Nephron progenitor cell (in vitro differentiated cells): Measurements from ENCODE around the gene FSTL4.

ENCODE experiments used
- DNase-seq: peaks from one replicate; pipeline ENCODE4 v3.0.0; 2021
- H3K27ac Mint-ChIP-seq: 2 replicates; pipeline ENCODE4 v1.8.0; 2021; ENCODE audit warnings: mild to moderate bottlenecking, moderate library complexity, mixed read lengths
- H3K27me3 Mint-ChIP-seq: 2 replicates; pipeline ENCODE4 v1.8.0; 2021; ENCODE audit warnings: mild to moderate bottlenecking, low read depth, mixed read lengths; ENCODE audit not compliant: poor library complexity
- H3K36me3 Mint-ChIP-seq: 2 replicates; pipeline ENCODE4 v1.8.0; 2021; ENCODE audit warnings: low read depth, mixed read lengths
- H3K4me1 Mint-ChIP-seq: 2 replicates; pipeline ENCODE4 v1.8.0; 2021; ENCODE audit warnings: mixed read lengths
- H3K4me3 Mint-ChIP-seq: 2 replicates; pipeline ENCODE4 v1.8.0; 2021; ENCODE audit warnings: mild to moderate bottlenecking, moderate library complexity, mixed read lengths
- H3K9me3 Mint-ChIP-seq: 2 replicates; pipeline ENCODE4 v1.8.0; 2021; ENCODE audit warnings: mild to moderate bottlenecking, moderate library complexity, mixed read lengths
- TF ChIP-seq, protein P1 (sequence below): fragments of 200-600 bp; sonication (generic); IDR thresholded peaks from 2 replicates; pipeline ENCODE4 v1.5.0; 2021; ENCODE audit warnings: antibody characterized with exemption

Gene FSTL4

DNA sequence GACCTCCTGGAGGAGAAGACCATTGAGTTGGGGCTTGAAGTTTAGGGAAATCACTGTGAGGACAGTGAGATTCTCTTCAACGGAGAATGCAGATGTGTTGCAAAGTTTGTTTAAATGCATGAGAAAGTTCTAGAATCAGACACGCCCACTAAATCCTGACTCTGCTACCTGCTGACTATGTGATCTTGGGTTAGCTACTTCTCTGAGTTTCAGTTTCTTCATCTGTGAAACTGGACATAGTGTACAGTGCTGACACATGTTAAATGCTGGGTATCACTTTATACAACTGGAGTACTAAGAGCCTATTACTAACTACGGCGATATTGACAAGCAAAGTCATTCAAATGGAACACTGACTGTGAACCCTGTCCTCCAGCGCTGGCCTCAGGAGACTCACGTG is 305.1 kb downstream of the FSTL4 start:
- no peak for DNase-seq
- H3K27ac Mint-ChIP-seq = no peak overlapping the region
- H3K4me3 Mint-ChIP-seq = no peak overlapping the region
- H3K4me1 Mint-ChIP-seq = peaks cover 16% of the 10 kb centered on the region
- no peaks in the 10 kb centered on the region for H3K9me3 Mint-ChIP-seq
- TF ChIP-seq, protein P1, sequence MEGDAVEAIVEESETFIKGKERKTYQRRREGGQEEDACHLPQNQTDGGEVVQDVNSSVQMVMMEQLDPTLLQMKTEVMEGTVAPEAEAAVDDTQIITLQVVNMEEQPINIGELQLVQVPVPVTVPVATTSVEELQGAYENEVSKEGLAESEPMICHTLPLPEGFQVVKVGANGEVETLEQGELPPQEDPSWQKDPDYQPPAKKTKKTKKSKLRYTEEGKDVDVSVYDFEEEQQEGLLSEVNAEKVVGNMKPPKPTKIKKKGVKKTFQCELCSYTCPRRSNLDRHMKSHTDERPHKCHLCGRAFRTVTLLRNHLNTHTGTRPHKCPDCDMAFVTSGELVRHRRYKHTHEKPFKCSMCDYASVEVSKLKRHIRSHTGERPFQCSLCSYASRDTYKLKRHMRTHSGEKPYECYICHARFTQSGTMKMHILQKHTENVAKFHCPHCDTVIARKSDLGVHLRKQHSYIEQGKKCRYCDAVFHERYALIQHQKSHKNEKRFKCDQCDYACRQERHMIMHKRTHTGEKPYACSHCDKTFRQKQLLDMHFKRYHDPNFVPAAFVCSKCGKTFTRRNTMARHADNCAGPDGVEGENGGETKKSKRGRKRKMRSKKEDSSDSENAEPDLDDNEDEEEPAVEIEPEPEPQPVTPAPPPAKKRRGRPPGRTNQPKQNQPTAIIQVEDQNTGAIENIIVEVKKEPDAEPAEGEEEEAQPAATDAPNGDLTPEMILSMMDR = no peak
- H3K36me3 Mint-ChIP-seq = no peaks in the 10 kb centered on the region
- peaks cover 10% of the 10 kb centered on the region for H3K27me3 Mint-ChIP-seq

DNA sequence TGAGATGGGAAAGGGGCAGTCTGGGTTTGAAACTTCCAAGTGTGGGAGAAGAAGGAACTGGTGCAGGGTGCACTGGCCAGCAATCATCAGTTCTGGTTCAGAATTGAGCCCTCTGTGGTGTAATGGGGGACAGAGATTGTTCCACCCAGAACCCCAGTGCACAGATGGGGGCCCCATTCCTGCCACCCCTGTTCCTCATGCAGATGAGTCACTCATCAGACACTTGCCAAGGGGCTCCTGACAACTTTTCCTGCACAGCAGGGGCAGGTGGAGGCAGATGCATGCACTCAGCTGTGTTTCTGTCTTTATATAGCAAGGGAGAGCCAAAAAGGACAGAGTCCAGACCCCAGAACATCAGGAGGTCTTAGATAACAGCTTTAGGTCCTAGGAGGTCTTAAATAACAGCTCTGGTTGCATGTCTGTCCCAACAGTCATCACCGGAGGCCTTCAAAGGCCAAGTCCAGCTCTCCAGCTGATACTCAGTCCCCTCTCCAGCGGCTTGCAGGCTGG is 307.6 kb downstream of the FSTL4 start:
- Mint-ChIP-seq H3K4me1 (peaks cover 16% of the 10 kb centered on the region), H3K4me3 (no peak overlapping the region), H3K27me3 (peaks cover 6% of the 10 kb centered on the region), H3K36me3 (no peaks in the 10 kb centered on the region), H3K9me3 (no peaks in the 10 kb centered on the region), H3K27ac (no peak overlapping the region)
- TF ChIP-seq, protein P1 = no peak
- DNase-seq = no peak

DNA sequence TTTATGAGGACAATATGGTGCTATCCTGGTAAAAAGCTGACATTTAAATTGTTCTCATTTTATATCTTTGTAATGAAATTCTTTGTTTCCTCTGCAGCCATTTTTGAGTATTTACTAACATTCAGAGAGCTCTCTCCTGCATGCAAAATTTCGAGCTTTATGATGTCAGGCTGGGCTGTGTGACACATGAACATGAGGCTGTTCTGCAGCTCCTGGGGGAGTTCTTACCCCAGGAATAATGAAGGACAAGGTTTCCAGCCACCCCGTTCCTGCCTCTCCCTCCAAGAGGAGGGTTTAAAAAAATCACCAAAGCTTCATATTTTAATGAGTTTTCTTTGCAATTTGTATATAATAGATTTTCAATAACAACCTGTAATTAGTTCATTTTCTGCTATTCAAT is 308.2 kb downstream of the FSTL4 start:
- Mint-ChIP-seq H3K4me3 (no peak overlapping the region), H3K4me1 (peaks cover 18% of the 10 kb centered on the region), H3K9me3 (no peaks in the 10 kb centered on the region), H3K27me3 (peaks cover 6% of the 10 kb centered on the region), H3K36me3 (no peaks in the 10 kb centered on the region), H3K27ac (no peak overlapping the region)
- TF ChIP-seq, protein P1 = no peak
- DNase-seq = no peak

DNA sequence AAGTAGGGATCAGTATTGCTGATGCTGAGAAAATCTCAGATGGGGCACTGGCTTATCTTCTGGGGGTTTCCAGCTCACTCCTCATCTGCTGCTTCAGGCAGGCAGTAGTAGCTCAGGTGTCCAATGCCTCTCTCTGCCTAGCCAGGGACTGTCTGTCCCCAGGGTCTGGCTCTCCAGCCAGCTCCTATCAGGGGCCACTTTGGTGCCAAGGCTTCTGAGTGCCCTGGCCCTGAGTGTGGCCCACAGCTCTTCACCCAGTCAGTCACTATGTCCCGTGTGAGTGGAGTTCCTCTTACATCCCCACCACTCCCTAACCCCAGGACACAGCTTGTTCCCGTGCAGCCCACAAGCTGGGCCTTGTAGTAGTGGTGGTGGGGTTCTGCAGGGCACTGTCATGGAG is 309.0 kb downstream of the FSTL4 start:
- TF ChIP-seq, protein P1 = no peak
- no peak overlapping the region for H3K27ac Mint-ChIP-seq
- no peaks in the 10 kb centered on the region for H3K36me3 Mint-ChIP-seq
- no peak for DNase-seq
- no peaks in the 10 kb centered on the region for H3K9me3 Mint-ChIP-seq
- H3K4me3 Mint-ChIP-seq = no peak overlapping the region
- H3K27me3 Mint-ChIP-seq = peaks cover 6% of the 10 kb centered on the region
- H3K4me1 Mint-ChIP-seq = peaks cover 23% of the 10 kb centered on the region

DNA sequence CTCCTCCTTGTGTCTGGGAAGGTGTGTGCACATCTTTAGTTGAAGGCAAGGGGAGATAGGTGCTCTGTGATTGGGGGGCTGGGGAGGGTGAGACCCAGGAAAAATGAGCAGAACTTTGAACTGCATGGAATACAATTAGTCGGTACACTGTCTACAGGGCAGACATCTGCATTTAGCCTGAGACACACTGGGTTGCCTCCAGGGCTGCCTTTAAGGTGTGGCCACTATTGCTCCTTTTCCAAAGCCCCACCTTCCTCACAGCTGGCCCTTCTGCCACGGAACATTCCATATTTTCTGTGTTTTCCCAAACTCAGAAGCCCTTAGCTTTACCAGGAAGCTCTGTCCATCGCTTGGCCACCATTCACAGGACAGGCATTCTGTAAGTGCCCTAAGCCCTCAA is 312.6 kb downstream of the FSTL4 start:
- H3K27ac Mint-ChIP-seq = no peak overlapping the region
- peaks cover 17% of the 10 kb centered on the region for H3K4me1 Mint-ChIP-seq
- TF ChIP-seq, protein P1 = no peak
- no peaks in the 10 kb centered on the region for H3K9me3 Mint-ChIP-seq
- DNase-seq = no peak
- H3K36me3 Mint-ChIP-seq = no peaks in the 10 kb centered on the region
- no peaks in the 10 kb centered on the region for H3K27me3 Mint-ChIP-seq
- no peak overlapping the region for H3K4me3 Mint-ChIP-seq

DNA sequence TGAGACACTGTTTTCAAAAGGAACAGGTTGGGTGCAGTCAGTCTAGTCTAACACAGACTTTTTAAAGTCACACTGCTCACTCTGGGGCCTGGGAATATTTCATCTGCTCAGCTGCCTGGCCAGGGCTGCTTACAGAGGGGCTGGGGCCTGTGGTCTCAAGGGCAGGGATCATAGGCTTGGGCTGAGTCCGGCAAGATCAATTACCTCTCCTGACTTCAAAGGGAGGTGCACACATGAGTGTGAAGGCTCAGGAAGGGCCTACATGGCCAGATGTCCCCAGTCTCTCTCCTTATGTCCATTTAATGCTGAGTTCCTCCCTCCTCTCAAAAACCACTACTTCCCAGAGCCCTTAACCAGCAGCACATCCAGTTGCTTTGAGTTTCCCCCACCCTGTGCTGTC is 313.3 kb downstream of the FSTL4 start:
- no peak overlapping the region for H3K4me3 Mint-ChIP-seq
- no peaks in the 10 kb centered on the region for H3K36me3 Mint-ChIP-seq
- TF ChIP-seq, protein P1 = no peak
- peaks cover 11% of the 10 kb centered on the region for H3K4me1 Mint-ChIP-seq
- no peaks in the 10 kb centered on the region for H3K9me3 Mint-ChIP-seq
- no peak overlapping the region for H3K27ac Mint-ChIP-seq
- DNase-seq = no peak
- no peaks in the 10 kb centered on the region for H3K27me3 Mint-ChIP-seq
